ENCODE measurements around the gene ABCB4.

- TF ChIP-seq POLR2A (IDR thresholded peaks at IDR 0.05; ENCODE audit: low read length), result no peak
- no peak for TF ChIP-seq GATA1 (IDR thresholded peaks at IDR 0.05; ENCODE audit: low read depth, low read length)
Observed at GRCh38 chr7:87459941-87460340, 15.5 kb downstream of the ABCB4 start.
